ENCODE measurements around the gene VSTM2B. TPM values are rescaled to one million over a fixed set of nuclear protein-coding genes. Genes with fewer than 3 reads are reported as not detected.
A peak's percentile ranks its signal among the peaks of the same experiment; 100 is the strongest.

The VSTM2B gene
- total and polyA plus RNA-seq, 7 donors, result 0.41 TPM; not detected in 6

DNA sequence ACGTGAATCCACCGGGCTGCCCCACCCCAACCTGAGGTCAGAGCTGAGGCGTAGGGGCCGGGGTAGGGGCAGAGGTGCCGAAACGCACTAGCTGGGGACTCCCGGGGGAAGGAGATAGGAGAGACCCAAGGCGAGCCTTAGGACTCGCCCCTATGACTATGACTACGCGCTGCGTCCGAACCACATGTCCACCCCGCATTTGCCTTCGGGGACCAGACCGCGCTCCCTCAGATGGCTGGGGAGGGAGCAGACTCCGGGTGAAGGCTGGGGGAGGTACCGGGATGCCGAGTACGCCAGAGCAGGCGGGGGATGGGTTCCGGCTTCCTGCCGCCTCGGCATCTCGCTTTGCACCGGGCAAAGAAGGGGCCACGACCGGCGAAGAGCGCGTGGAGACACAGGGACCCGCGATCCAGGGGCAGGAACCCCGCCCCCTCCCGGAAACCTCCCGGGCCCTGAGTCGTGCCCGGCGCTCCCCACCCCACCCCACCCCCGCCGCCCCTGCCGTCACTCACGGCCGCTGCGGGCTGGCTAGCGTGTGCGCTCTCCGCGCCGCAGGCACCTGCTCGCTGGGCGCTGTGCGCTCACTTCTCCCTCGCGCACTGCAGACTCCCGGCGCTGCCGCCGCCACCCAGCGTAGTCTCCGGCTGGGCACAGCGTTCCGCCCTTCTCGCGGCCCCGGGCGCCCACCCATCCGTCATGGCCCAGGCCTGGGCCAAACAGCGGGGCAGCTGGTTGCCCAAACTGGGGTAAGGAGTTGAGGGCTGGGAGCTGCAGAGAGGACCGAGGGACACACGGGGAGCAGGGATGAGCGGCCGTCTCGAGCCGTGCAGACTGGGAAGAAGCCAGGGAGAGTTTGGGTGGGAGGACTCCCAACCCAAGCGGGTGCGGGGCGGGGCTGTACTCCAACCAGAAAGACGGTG lies 622 bp upstream of the VSTM2B start:
- no peak for TF ChIP-seq POLR2A (IDR thresholded peaks at IDR 0.05)
- TF ChIP-seq EP300 (IDR thresholded peaks at IDR 0.05), result no peak
- TF ChIP-seq, protein P1, sequence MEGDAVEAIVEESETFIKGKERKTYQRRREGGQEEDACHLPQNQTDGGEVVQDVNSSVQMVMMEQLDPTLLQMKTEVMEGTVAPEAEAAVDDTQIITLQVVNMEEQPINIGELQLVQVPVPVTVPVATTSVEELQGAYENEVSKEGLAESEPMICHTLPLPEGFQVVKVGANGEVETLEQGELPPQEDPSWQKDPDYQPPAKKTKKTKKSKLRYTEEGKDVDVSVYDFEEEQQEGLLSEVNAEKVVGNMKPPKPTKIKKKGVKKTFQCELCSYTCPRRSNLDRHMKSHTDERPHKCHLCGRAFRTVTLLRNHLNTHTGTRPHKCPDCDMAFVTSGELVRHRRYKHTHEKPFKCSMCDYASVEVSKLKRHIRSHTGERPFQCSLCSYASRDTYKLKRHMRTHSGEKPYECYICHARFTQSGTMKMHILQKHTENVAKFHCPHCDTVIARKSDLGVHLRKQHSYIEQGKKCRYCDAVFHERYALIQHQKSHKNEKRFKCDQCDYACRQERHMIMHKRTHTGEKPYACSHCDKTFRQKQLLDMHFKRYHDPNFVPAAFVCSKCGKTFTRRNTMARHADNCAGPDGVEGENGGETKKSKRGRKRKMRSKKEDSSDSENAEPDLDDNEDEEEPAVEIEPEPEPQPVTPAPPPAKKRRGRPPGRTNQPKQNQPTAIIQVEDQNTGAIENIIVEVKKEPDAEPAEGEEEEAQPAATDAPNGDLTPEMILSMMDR (IDR thresholded peaks at IDR 0.05), result no peak
- TF ChIP-seq POLR2AphosphoS5 (IDR thresholded peaks at IDR 0.05), result no peak
- 2 to 9% methylated on average over 80 of the region's 80 CpGs for WGBS, 2 donors
- peaks cover 0 to 57% (median 53%) of the 10 kb centered on the region in 4 donors for H3K4me1 ChIP-seq

GRCh38 chr19:29526730-29527499 lies 1.1 kb downstream of the VSTM2B start:
- Histone ChIP-seq H3K27me3 (peaks cover 52 to 100% (median 85%) of the 10 kb centered on the region in 3 donors), H3K27ac (no peak overlapping the region), H3K4me1 (peaks cover 0 to 60% (median 54%) of the 10 kb centered on the region in 4 donors), H3K36me3 (no peaks in the 10 kb centered on the region), H3K9me3 (no peaks in the 10 kb centered on the region), H3K4me3 (peak overlapping the region in 3 of 4 donors; percentile 17 to 36 (median 24))
- no peak for TF ChIP-seq POLR2A (IDR thresholded peaks at IDR 0.05)
- TF ChIP-seq, protein P1 (IDR thresholded peaks at IDR 0.05), result no peak
- no peak for TF ChIP-seq POLR2AphosphoS5 (IDR thresholded peaks at IDR 0.05)
- TF ChIP-seq EP300 (IDR thresholded peaks at IDR 0.05), result no peak
- 2 to 9% methylated on average over 79 of the region's 79 CpGs for WGBS, 2 donors
- DNase-seq, result no peak
- intact Hi-C loops (cut with DNase I), result loop anchor here (5.0 kb wide), 1 partner anchor 60 kb away; no protein-coding TSS in a partner anchor

More for the DNA sequence above, 622 bp upstream of the VSTM2B start:
- no peak overlapping the region for H3K27ac ChIP-seq
- H3K9me3 ChIP-seq, result no peaks in the 10 kb centered on the region
- peak overlapping the region in 3 of 4 donors; percentile 17 to 36 (median 24) for H3K4me3 ChIP-seq
- H3K27me3 ChIP-seq, result peaks cover 48 to 84% (median 67%) of the 10 kb centered on the region in 3 donors
- DNase-seq, result no peak
- no peaks in the 10 kb centered on the region for H3K36me3 ChIP-seq
- intact Hi-C loops (cut with DNase I), result loop anchor here (5.0 kb wide), 1 partner anchor 58 kb away; no protein-coding TSS in a partner anchor

DNA sequence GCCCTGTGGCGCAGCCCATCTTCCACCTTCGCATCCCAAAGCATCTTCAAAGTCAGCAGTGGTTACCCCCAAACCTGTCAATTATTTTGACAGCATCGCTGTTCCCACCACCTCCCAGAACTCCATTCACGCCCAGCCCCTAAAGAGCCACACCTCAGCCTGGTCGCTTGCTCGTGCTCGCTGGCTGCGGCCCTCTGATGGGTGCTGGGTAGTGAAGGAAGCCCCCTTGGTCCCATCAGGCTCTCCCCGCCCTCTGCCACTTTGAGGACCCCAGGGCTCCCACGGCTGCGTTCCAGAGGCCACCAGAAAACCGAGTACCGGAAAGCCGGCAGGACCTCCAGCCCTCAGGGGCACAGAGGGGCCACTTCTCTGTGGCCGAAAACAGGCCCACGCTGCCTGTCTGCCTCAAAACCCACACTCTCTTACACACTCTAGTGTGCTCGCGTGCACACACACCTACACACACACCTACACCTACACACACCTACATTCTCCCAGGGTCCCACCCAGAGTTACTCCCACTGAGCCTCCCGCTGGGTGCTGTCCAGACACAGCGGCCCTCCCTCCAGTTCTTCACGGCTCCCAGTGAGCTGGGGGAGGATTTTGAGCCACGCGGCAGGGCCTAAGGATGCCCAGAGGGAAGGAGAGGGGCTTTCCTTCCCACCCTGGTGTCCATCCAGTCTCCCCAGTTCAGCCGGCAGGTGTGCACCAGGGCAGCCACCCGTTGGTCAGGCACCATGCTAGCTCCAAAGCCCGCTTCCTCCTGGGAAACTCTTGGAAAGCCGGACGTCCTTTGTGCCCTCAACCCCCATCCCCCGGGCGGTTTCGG lies 1.9 kb downstream of the VSTM2B start:
- TF ChIP-seq EP300 (IDR thresholded peaks at IDR 0.05) (no peak), POLR2A (IDR thresholded peaks at IDR 0.05) (no peak), POLR2AphosphoS5 (IDR thresholded peaks at IDR 0.05) (no peak)
- TF ChIP-seq, protein P1 (IDR thresholded peaks at IDR 0.05), result no peak
- H3K4me1 ChIP-seq, result peaks cover 0 to 60% (median 54%) of the 10 kb centered on the region in 4 donors
- H3K27me3 ChIP-seq, result peaks cover 49 to 100% (median 93%) of the 10 kb centered on the region in 3 donors
- H3K36me3 ChIP-seq, result no peaks in the 10 kb centered on the region
- 17 to 25% methylated on average over 31 of the region's 31 CpGs for WGBS, 2 donors
- H3K27ac ChIP-seq, result no peak overlapping the region
- DNase-seq, result no peak
- intact Hi-C loops (cut with DNase I), result loop anchor here (5.0 kb wide), 1 partner anchor 60 kb away; no protein-coding TSS in a partner anchor
- no peaks in the 10 kb centered on the region for H3K9me3 ChIP-seq
- H3K4me3 ChIP-seq, result peak overlapping the region in 2 of 4 donors; percentile 37 to 39
